Hematopoietic multipotent progenitor cell (in vitro differentiated cells): ENCODE results near the gene IRS2. TPM values are rescaled to one million over a fixed set of nuclear protein-coding genes. Genes with fewer than 3 reads are reported as not detected.
A peak's percentile ranks its signal among the peaks of the same experiment; 100 is the strongest.

Source experiments
- DNase-seq, 3 donors: peaks; one replicate each; pipeline ENCODE4 v3.0.0-alpha.2; 2011 to 2015; ENCODE audit warnings: low read depth in 2 of 3, low spot score in 2 of 3
- total RNA-seq: library from RNA; depleted of rRNA; stranded (reverse); fragments of >200 nt; gene quantifications from one replicate; pipeline ENCODE4 v1.2.3, GENCODE V29; 2012

IRS2 gene
- total RNA-seq, 1 donor: 9.4 TPM

DNA sequence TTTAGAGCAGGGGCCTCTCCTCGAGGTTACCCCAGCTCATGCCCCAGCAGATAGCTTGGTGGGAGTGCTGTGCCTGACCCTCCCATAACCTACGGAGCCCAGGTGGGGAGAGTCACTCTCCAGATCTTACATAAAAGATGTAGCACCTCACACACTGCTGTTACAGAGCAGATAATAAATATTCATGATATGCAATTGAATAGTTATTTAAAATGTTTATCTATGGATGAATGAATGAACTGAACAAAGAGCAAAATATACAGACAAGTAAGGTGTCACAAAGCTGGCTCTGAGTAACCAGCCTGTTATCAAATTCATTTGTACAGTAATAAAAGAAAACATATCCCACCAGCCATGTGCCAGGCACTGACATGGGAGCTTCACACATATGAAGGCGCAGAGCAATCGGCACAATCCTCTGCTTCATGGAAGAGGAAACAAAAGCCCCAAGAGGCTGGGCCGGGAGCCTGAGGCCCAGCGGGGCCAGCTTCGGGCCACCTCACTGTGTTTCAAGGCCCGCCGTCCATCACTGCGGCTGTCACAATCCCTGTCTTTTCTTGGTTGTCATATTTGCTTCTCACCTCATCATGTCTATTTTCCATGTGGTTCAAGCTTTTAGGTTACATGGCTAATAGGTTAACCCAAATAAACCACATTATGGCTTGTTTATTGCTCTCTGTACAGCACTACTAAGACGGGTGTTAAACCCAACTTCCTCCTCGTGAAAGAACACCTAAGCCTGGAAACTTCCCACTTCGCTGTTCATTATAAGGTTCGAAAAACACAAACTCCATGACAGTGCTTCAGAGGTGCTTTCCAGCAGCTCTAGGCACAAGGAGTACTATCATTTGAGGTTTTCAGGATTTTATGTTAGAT is 78.4 kb downstream of the IRS2 start:
- no peak for DNase-seq

DNA sequence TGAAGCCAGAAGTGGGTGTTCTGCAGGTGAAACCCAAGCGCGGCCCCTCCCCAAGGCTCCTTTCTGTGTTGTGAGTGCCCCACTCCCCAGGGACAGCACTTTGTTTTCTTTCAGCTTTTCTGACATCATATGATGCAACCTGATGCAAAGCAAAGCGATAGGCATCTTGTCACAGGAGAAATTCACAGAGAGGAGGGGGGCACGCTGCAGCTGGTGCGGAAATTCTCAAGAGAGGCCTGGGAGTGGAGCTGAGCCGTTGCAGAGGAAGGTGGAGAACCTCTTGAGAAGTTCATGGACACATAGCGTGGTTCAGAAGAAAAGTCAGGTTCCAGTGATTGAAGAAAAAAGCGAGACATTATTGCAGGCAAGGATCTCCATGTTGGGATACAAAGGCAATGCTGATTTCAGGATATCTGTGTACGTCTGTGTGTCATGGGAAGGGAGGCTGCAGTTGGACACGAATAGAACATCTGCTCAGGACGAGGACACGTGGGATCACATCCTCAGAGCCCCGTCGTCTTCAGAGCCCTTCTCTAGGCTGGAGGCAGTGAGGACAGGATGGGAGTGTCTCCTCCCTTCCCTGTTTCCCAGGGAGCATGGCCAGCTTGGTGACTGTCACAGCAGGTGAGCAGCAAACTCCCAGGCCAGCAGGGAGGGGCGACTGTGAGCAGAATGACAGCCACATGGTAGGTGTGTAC is 79.2 kb downstream of the IRS2 start:
- peak in 1 of 3 donors; percentile 6 for DNase-seq

DNA sequence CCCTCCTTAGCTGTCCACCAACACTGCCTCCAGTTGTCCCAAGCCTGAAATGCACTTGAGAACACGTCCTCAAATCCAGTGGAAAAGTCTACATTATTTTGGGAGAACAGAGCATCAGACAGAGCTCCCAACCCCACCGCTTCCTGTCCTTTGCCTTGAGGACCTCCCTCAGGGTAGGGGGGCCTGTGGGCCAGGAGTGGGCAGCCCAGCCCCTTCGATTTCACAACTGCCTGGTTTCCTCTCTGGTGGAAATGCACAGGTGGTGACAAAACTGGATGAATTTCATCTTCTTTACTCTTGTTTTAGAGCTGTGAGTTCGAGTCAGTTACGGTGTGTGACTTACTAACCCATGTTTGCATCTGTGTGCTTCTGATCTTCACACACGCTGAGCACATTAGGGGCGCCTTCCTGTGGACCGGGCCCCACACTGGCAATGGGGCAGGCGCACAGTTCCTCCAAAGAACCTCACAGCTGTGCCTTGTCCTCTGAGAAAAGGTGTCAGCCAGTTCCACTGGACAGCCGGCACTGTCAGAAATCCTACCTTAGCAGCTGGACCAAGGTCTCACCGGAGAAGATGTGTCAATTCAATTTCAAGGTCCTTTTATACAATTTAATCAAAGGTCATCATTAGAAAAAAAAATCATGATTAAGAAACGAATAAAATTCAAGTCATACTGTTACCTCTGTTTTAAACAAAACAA is 80.2 kb downstream of the IRS2 start:
- DNase-seq: peak in 1 of 3 donors; percentile 4

DNA sequence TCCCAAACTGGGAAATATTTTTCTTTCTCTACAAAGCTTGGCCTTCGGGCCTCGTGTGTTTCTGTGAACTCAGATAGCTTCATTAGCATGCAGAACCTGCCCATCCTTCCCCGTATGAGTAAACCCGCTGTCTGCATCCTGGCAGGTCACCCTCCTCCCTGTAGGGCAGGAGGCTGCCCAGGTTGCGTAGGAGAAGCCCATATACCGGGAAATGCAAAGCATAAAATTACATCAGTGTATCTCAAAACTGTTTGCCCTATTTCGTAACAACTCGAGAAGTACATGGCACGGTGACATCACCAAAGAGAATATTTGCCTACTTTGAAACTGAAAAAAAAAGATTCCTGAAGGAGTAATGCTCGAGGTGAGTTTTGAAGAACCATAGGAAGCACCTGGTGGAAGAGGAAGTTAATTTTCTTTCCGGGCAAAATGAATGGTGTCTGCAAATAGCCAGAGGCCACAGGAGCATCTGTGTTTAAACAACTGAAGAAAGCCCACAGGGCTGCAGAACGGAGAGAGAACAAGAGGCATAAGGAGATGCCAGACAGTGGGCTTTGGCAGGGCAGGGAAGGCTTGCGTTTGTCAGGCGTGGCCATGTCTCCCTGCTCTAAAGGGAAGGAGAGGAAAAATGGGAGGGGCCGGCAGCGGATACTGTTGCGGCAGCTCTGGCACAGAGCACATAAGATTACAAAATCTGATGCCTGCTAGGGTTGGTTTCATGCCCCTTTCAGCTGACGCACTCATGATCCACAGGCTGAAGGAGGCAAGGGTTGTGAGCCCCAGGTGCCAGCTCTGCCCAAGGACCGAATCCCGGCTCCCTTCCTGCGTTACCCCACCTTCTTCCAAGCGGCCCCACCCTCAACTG is 81.4 kb downstream of the IRS2 start:
- peak in 2 of 3 donors; percentile 67 to 77 for DNase-seq

DNA sequence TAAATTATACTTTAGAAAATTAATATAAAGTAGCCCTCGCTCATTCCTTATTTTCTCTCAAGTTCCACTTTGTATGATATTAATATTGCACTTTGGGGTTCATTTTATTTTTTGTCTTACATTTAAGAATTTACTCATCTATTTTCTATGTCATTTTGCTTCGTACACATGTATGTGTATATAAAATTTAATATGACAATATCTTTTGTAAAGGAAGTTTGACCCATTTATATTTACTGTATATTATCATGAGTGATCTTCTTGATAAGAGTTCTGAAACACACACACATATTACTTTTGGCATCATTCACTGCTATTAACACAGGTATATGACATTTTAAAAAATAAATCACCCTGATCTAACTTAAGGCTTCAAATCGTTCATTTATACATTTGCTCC is 83.1 kb downstream of the IRS2 start:
- DNase-seq: no peak
